ENCODE results near the gene ARHGAP26.
"Not testable (repeated sequence)": the region's sequence is repeated elsewhere in the genome, so short reads cannot be mapped to it uniquely, and the experiment has no call there.

The ARHGAP26 gene

DNA sequence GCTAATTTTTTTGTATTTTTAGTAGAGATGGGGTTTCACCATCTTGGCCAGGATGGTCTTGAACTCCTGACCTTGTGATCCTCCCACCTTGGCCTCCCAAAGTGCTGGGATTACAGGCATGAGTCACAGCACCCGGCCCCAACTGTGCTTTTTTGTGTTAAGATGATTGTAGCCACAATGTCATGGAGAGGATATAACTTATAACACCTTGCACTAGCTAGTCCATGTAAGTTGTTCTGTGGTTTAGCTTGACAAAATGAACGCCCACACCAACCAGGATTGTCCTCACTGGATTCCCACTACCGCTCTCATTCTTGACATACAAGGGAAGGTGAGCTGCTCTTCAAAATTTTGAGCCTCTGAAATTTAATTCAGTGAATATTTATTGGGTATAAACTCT is 182.7 kb downstream of the ARHGAP26 start:
- H3K27me3 ChIP-seq (ENCODE audit: control insufficient read depth, insufficient read depth, low read length); H3K4me1 ChIP-seq (ENCODE audit: control insufficient read depth, insufficient read depth, low read length); H3K9me3 ChIP-seq (replicated peaks; ENCODE audit: low read length); H3K9ac ChIP-seq (ENCODE audit: low read depth, low read length); H3K36me3 ChIP-seq (ENCODE audit: insufficient read depth, low read length); H3K4me3 ChIP-seq (ENCODE audit: low read length); H3K4me2 ChIP-seq (ENCODE audit: low read length): not testable (repeated sequence)

DNA sequence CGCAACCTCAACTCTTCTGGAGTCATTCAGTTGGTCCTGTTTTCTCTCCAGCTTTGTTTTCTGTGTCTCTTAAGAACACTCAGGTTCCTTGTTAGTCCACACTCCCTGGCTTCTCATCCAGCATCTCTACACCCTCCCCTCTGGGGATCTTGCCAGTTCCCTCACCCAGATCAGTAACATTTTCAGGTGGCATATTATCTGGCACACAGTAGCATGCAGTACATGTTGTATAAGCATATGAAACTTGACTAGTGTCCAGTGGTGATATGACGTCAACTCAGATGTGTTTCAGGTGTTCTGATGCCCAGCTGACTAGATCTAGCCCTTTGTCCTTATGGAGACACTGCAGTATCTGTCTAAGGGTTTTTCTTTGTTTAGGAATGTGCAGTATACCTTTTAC is 184.3 kb downstream of the ARHGAP26 start:
- Histone ChIP-seq H3K9me3 (replicated peaks; ENCODE audit: low read length) (no peaks in the 10 kb centered on the region), H3K4me1 (ENCODE audit: control insufficient read depth, insufficient read depth, low read length) (no peaks in the 10 kb centered on the region), H3K36me3 (ENCODE audit: insufficient read depth, low read length) (no peaks in the 10 kb centered on the region)

DNA sequence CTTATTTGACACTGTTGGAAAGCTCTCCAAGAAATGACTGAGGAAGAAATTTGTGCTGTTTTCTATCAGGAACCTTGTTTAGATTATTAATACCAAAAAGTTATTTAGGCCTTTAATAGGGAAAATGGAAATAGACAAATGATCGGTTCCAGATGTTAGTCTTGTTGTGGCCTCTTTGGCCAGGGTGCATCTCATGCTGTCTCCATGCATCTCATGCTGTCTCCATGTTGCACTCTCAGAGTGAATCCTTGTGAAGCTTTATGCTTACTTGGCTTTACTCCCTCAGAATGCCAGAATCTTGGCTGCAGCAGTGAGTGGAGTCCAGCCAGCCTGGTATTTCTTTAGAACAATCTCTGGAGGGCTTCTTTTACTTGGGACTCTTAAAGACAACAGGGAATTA is 185.5 kb downstream of the ARHGAP26 start:
- Histone ChIP-seq H3K9me3 (replicated peaks; ENCODE audit: low read length) (no peaks in the 10 kb centered on the region), H3K36me3 (ENCODE audit: insufficient read depth, low read length) (no peaks in the 10 kb centered on the region), H3K9ac (ENCODE audit: low read depth, low read length) (no peak overlapping the region), H3K27me3 (ENCODE audit: control insufficient read depth, insufficient read depth, low read length) (no peaks in the 10 kb centered on the region), H3K4me1 (ENCODE audit: control insufficient read depth, insufficient read depth, low read length) (peaks cover 10% of the 10 kb centered on the region), H3K4me3 (ENCODE audit: low read length) (no peak overlapping the region), H3K4me2 (ENCODE audit: low read length) (no peak overlapping the region)

More for the DNA sequence above, 184.3 kb downstream of the ARHGAP26 start:
- no peak overlapping the region for H3K9ac ChIP-seq (ENCODE audit: low read depth, low read length)
- no peaks in the 10 kb centered on the region for H3K27me3 ChIP-seq (ENCODE audit: control insufficient read depth, insufficient read depth, low read length)
- no peak overlapping the region for H3K4me3 ChIP-seq (ENCODE audit: low read length)
- no peak overlapping the region for H3K4me2 ChIP-seq (ENCODE audit: low read length)

DNA sequence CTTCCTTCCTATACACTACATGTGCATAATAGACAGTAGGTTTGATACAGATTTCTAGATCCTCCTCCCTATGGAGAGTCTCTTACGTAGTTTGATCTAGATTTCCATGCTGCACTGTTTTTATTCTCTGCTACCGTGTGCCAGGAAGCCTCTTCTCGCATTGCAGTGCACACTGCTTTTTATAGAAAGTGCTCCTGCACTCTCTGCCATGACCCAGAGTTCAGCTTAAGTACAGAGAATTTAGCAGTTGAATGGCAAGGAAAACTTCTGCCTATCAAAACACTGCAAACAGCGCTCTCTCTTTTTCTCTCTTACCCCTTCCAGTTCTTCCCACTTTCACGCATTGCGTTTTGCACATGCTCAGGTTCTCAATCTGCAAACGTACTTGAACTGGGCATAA is 187.4 kb downstream of the ARHGAP26 start:
- H3K4me1 ChIP-seq (ENCODE audit: control insufficient read depth, insufficient read depth, low read length), result peaks cover 11% of the 10 kb centered on the region
- H3K9ac ChIP-seq (ENCODE audit: low read depth, low read length), result no peak overlapping the region
- no peak overlapping the region for H3K4me3 ChIP-seq (ENCODE audit: low read length)
- H3K9me3 ChIP-seq (replicated peaks; ENCODE audit: low read length), result no peaks in the 10 kb centered on the region
- H3K27me3 ChIP-seq (ENCODE audit: control insufficient read depth, insufficient read depth, low read length), result no peaks in the 10 kb centered on the region
- no peak overlapping the region for H3K4me2 ChIP-seq (ENCODE audit: low read length)
- no peaks in the 10 kb centered on the region for H3K36me3 ChIP-seq (ENCODE audit: insufficient read depth, low read length)

DNA sequence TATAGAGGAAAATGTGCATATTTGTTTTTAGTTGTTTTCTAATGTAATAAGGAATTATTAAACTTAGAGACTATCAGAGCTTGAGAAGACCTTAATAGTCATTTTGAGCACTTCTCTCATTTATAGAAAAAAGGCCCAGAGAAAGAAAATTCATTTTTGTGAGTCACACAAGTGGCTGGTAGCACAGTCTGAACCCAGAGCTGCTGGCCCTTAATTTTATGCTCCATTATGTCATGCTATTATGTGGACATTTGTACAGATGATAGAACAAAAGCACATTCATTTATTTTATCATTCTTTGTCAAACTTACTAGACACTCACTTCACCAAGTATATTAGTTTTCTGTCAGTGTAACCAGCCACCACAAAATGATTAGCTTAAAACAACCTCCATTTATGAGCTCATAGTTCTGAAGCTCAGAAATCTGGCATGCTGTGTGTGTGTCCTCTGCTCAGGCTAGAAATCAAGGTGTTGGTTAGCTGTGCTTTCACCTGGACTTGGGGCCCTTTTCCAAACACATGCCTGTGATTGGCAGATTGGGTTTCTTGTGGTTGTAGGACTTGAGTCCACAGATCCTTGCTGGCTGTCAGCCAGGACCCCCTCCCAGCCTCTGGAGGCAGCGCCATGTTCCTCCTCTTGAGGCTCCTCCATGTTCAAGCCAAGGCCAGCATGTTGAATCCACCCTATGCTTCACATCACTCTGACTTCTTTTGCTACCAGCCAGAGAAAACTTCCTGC is 188.9 kb downstream of the ARHGAP26 start:
- H3K4me1 ChIP-seq (ENCODE audit: control insufficient read depth, insufficient read depth, low read length), result peaks cover 11% of the 10 kb centered on the region
- no peaks in the 10 kb centered on the region for H3K9me3 ChIP-seq (replicated peaks; ENCODE audit: low read length)
- H3K9ac ChIP-seq (ENCODE audit: low read depth, low read length), result no peak overlapping the region
- no peak overlapping the region for H3K4me2 ChIP-seq (ENCODE audit: low read length)
- H3K36me3 ChIP-seq (ENCODE audit: insufficient read depth, low read length), result no peaks in the 10 kb centered on the region
- no peak overlapping the region for H3K4me3 ChIP-seq (ENCODE audit: low read length)
- H3K27me3 ChIP-seq (ENCODE audit: control insufficient read depth, insufficient read depth, low read length), result no peaks in the 10 kb centered on the region

DNA sequence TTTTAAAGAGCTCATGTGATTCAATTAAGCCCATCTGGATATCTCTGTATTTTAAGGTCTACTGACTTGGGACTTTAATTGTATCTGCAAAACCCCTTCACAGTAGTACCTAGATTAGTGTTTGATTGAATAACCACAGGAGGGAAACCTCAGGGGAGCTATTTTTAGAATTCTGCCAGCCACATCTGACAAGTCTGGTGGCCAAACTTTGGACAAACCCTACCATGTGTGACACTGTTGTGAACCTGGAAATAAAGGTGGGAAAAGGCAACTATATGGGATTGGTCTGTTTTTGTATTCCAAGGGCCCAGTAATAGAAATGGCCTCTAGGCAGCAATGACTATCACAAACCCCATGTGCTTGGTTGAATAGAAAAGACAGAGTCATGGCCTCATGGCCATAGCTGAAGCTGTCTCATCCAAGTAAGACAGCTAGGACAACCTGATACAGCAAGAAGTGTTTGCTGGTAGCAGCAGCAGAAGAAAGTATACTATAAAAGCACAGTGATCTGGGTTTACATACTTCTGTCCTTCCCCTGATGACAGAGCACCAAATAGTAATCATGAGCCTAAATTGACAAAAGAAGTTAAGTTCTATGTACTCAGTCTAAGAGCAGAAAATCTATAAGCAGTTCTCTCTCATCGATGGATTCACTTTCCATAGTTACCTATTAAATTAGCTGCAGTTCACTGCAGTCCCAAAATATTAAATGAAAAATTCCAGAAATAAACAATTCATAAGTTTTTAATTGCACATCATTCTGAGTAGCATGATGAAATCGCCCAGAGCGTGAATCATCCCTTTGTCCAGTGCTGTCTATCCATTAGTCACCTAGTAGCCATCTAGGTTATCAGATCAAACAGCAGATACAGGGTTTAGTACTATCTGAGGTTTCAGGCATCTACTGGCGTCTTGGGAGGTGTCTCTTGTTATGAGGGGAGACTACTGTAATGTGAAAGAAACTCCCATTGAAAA is 189.8 kb downstream of the ARHGAP26 start:
- H3K9me3 ChIP-seq (replicated peaks; ENCODE audit: low read length), result no peaks in the 10 kb centered on the region
- peaks cover 11% of the 10 kb centered on the region for H3K4me1 ChIP-seq (ENCODE audit: control insufficient read depth, insufficient read depth, low read length)
- H3K9ac ChIP-seq (ENCODE audit: low read depth, low read length), result no peak overlapping the region
- H3K4me2 ChIP-seq (ENCODE audit: low read length), result peak overlapping the region; percentile 11
- no peak overlapping the region for H3K4me3 ChIP-seq (ENCODE audit: low read length)
- no peaks in the 10 kb centered on the region for H3K36me3 ChIP-seq (ENCODE audit: insufficient read depth, low read length)
- no peaks in the 10 kb centered on the region for H3K27me3 ChIP-seq (ENCODE audit: control insufficient read depth, insufficient read depth, low read length)

DNA sequence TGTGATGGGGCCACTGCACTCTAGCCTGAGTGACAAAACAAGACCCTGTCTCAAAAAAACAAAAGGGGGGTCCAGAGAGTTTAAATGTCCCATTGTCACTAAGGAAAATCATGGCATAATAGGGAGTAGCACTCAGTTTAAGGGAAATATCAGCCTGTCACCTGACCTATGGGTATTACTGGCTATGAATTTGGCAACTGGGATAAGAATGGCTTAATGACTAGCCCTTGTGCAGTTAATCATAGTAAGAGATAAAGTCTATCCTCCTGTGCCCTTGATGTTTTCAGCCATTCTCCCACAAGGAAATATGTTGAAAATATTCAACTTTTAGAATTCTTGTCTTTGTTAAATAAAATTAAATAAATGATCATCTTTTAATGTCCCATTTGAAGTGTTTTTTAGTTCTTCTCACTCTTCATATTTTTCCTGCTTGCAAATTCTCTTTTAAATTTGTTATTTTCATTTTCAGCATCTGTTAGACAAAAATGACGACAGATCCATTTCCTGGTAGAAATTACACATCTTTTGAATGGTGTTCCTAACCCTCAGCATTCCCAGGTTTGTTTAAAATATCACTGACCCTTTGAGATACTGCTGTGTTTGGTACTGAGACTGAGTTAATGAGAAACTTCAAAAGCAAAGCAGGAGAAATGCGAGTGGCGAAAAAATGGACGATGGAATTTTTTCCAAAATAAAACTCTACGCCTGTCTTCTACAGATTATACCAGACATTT is 191.4 kb downstream of the ARHGAP26 start:
- Histone ChIP-seq H3K36me3 (ENCODE audit: insufficient read depth, low read length) (no peaks in the 10 kb centered on the region), H3K9ac (ENCODE audit: low read depth, low read length) (no peak overlapping the region), H3K4me1 (ENCODE audit: control insufficient read depth, insufficient read depth, low read length) (peaks cover 11% of the 10 kb centered on the region), H3K4me2 (ENCODE audit: low read length) (no peak overlapping the region), H3K27me3 (ENCODE audit: control insufficient read depth, insufficient read depth, low read length) (no peaks in the 10 kb centered on the region), H3K9me3 (replicated peaks; ENCODE audit: low read length) (no peaks in the 10 kb centered on the region), H3K4me3 (ENCODE audit: low read length) (no peak overlapping the region)

DNA sequence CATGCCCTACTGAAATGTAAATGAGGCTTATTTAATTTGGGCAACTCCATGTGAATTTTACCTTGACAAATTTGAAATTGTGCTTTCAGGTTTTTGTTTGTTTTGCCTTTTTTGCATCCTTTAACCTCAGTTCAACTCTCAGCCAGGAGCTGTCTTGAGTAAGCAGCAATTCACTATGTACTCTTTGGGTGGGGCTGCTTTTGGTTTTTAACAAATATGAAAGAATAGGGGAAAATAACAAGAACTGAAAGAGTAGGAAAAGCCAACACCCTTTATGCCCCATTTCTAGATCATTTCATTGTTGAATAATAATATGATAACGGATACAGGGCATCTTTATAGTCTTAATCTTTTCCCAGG is 192.0 kb downstream of the ARHGAP26 start:
- no peaks in the 10 kb centered on the region for H3K27me3 ChIP-seq (ENCODE audit: control insufficient read depth, insufficient read depth, low read length)
- peaks cover 11% of the 10 kb centered on the region for H3K4me1 ChIP-seq (ENCODE audit: control insufficient read depth, insufficient read depth, low read length)
- no peak overlapping the region for H3K4me2 ChIP-seq (ENCODE audit: low read length)
- H3K9me3 ChIP-seq (replicated peaks; ENCODE audit: low read length), result no peaks in the 10 kb centered on the region
- H3K4me3 ChIP-seq (ENCODE audit: low read length), result no peak overlapping the region
- H3K9ac ChIP-seq (ENCODE audit: low read depth, low read length), result no peak overlapping the region
- no peaks in the 10 kb centered on the region for H3K36me3 ChIP-seq (ENCODE audit: insufficient read depth, low read length)

DNA sequence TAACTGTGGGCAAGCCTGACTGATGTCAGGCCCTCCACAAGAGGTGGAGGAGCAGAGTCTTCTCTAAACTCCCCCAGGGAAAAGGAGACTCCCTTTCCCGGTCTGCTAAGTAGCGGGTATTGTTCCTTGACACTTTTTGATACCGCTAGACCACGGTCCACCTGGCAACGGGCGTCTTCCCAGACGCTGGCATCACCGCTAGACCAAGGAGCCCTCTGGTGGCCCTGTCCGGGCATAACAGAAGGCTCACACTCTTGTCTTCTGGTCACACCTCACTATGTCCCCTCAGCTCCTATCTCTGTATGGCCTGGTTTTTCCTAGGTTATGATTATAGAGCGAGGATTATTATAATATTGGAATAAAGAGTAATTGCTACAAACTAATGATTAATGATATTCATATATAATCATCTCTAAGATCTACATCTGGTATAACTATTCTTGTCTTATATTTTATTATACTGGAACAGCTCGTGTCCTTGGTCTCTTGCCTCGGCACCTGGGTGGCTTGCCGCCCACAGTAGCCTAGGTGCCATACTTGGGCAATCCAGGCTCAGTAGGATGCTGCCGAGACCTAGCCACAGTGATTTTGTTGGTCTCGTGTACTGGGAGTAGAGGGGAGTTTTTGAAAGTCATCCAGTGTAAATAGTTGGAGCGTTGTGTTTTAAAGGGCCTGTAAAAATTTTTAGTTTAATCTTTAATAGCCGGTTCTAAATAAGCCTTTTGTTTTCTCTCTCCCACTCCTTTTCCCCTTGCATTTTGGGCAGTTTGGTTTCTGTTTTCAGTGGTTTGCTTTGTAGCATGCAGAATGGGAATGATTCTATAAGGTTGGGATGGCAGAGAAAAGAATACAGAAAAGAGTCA is 195.3 kb downstream of the ARHGAP26 start:
- H3K9me3 ChIP-seq (replicated peaks; ENCODE audit: low read length); H3K27me3 ChIP-seq (ENCODE audit: control insufficient read depth, insufficient read depth, low read length); H3K4me3 ChIP-seq (ENCODE audit: low read length); H3K36me3 ChIP-seq (ENCODE audit: insufficient read depth, low read length); H3K4me2 ChIP-seq (ENCODE audit: low read length); H3K4me1 ChIP-seq (ENCODE audit: control insufficient read depth, insufficient read depth, low read length); H3K9ac ChIP-seq (ENCODE audit: low read depth, low read length): not testable (repeated sequence)

DNA sequence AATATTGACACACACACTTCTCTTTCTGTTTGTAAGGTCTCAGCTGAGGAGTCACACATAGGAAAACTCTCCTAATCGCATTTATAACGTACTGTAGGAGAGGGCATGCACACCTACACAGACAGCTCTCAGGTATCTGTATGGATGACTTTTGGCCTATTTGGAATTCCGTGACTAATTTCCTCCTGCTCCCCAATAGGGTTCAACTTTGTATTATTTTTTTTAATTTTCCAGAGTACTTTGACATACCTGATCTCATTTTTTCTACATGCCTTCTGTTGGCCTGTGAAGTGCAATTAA is 195.9 kb downstream of the ARHGAP26 start:
- Histone ChIP-seq H3K4me1 (ENCODE audit: control insufficient read depth, insufficient read depth, low read length) (no peaks in the 10 kb centered on the region), H3K9ac (ENCODE audit: low read depth, low read length) (no peak overlapping the region), H3K4me3 (ENCODE audit: low read length) (no peak overlapping the region), H3K4me2 (ENCODE audit: low read length) (no peak overlapping the region), H3K27me3 (ENCODE audit: control insufficient read depth, insufficient read depth, low read length) (no peaks in the 10 kb centered on the region), H3K36me3 (ENCODE audit: insufficient read depth, low read length) (no peaks in the 10 kb centered on the region), H3K9me3 (replicated peaks; ENCODE audit: low read length) (no peaks in the 10 kb centered on the region)

DNA sequence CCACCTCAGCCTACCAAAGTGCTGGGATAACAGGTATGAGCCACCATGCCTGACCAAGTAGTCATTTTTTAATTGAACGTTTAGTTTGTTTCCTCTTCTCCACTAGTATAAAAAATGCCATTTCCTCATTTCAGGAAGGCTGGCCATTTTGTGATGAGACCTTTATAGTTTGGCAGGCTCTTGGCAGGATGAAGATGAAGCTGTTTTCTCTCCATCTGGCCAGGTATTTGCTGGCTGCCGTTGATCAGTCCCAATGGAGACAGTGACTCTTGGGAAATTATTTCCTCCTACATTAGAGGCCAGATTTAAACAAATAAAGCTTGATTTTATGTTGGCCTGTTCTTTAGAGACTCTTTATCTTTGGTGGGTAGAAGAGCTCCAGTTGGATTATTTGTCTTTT is 199.0 kb downstream of the ARHGAP26 start:
- H3K9ac ChIP-seq (ENCODE audit: low read depth, low read length), result no peak overlapping the region
- H3K4me3 ChIP-seq (ENCODE audit: low read length), result no peak overlapping the region
- H3K4me1 ChIP-seq (ENCODE audit: control insufficient read depth, insufficient read depth, low read length), result no peaks in the 10 kb centered on the region
- no peaks in the 10 kb centered on the region for H3K9me3 ChIP-seq (replicated peaks; ENCODE audit: low read length)
- no peak overlapping the region for H3K4me2 ChIP-seq (ENCODE audit: low read length)
- no peaks in the 10 kb centered on the region for H3K27me3 ChIP-seq (ENCODE audit: control insufficient read depth, insufficient read depth, low read length)
- H3K36me3 ChIP-seq (ENCODE audit: insufficient read depth, low read length), result no peaks in the 10 kb centered on the region
